ENCODE data around the gene SSR2.

The SSR2 gene

GRCh38 chr1:156020293-156021092 lies at the start of gene SSR2:
Gene SSR2 (minus strand): TSS chr1:156020951. CDS start chr1:156020167, 784 bp downstream.
- no peaks in the 10 kb centered on the region for H3K27me3 Mint-ChIP-seq
- H3K27ac Mint-ChIP-seq (ENCODE audit: low read depth): peak within 1 kb of the TSS; percentile 90
- no peaks in the 10 kb centered on the region for H3K9me3 Mint-ChIP-seq
- DNase-seq (ENCODE audit: low spot score in 2 of 2) (peak; percentile 61 to 72), ATAC-seq (replicated peaks; ENCODE audit: extremely low read depth, poor library complexity, severe bottlenecking) (peak; percentile 99)
- peaks cover 32% of the 10 kb centered on the region for H3K4me1 Mint-ChIP-seq
- H3K36me3 Mint-ChIP-seq (ENCODE audit: insufficient read depth): peaks cover 40% of the 10 kb centered on the region
- H3K4me3 Mint-ChIP-seq: peak within 1 kb of the TSS; percentile 94

- Mint-ChIP-seq H3K27ac (ENCODE audit: low read depth) (no peak overlapping the region), H3K27me3 (no peaks in the 10 kb centered on the region), H3K9me3 (no peaks in the 10 kb centered on the region), H3K4me1 (no peaks in the 10 kb centered on the region), H3K4me3 (no peak overlapping the region), H3K36me3 (ENCODE audit: insufficient read depth) (no peaks in the 10 kb centered on the region)
- DNase-seq (ENCODE audit: low spot score in 2 of 2): no peak
- ATAC-seq (replicated peaks; ENCODE audit: extremely low read depth, poor library complexity, severe bottlenecking): no peak
These were observed 49.8 kb upstream of the SSR2 start for GRCh38 chr1:156070548-156070947.

DNA sequence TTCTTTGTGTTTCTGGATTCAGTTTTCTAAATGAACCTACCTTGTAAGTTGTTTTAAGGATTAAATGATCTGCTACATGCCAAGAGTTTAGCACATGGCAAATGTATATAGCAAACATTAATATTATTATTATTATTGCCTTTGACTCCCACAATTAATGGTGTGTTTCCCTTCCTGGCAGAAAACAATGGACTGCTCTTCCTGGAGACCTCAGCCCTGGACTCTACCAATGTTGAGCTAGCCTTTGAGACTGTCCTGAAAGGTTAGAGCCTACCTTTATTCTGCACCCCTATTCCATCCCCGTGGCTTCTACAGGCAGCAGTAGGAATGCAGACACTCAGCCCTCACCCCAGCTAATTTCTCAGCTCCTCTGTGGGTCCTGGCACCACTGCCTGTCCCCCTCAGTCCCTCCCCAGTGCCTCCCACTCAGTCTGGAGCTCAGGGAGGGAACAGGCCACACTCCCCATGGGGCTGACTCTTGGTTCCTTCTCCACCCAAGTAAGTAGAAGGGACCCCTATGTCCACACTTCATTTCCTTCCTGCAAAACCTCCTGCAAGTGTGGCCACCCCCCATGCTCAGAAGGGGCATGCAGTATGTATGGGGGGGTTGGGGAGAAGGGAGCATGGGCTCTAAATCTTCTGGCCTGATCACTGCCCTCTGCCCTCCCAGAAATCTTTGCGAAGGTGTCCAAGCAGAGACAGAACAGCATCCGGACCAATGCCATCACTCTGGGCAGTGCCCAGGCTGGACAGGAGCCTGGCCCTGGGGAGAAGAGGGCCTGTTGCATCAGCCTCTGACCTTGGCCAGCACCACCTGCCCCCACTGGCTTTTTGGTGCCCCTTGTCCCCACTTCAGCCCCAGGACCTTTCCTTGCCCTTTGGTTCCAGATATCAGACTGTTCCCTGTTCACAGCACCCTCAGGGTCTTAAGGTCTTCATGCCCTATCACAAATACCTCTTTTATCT lies 49.0 kb upstream of the SSR2 start:
- Mint-ChIP-seq H3K9me3 (no peaks in the 10 kb centered on the region), H3K36me3 (ENCODE audit: insufficient read depth) (no peaks in the 10 kb centered on the region)

GRCh38 chr1:156067262-156067661 lies 46.5 kb upstream of the SSR2 start:
- H3K9me3 Mint-ChIP-seq: no peaks in the 10 kb centered on the region
- DNase-seq (ENCODE audit: low spot score in 2 of 2) (no peak), ATAC-seq (replicated peaks; ENCODE audit: extremely low read depth, poor library complexity, severe bottlenecking) (no peak)
- no peaks in the 10 kb centered on the region for H3K27me3 Mint-ChIP-seq
- no peak overlapping the region for H3K27ac Mint-ChIP-seq (ENCODE audit: low read depth)
- H3K36me3 Mint-ChIP-seq (ENCODE audit: insufficient read depth): peaks cover 1% of the 10 kb centered on the region
- H3K4me3 Mint-ChIP-seq: no peak overlapping the region
- no peaks in the 10 kb centered on the region for H3K4me1 Mint-ChIP-seq

More for the DNA sequence above, 49.0 kb upstream of the SSR2 start:
- ATAC-seq (replicated peaks; ENCODE audit: extremely low read depth, poor library complexity, severe bottlenecking): no peak
- Mint-ChIP-seq H3K4me1 (no peaks in the 10 kb centered on the region), H3K4me3 (no peak overlapping the region), H3K27me3 (no peaks in the 10 kb centered on the region), H3K27ac (ENCODE audit: low read depth) (no peak overlapping the region)
- DNase-seq (ENCODE audit: low spot score in 2 of 2): no peak

DNA sequence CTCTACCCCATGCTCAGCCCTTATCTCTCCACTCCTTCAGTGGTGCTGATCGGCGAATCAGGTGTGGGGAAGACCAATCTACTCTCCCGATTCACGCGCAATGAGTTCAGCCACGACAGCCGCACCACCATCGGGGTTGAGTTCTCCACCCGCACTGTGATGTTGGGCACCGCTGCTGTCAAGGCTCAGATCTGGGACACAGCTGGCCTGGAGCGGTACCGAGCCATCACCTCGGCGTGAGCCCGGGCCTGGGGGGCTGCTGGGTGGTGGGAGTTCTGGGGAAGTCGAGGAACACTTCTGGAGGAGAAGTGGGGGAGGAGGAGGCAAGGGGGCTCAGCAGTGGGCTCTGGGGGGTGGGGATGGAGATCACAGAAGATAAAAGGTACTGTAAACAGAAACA lies 45.1 kb upstream of the SSR2 start:
- no peaks in the 10 kb centered on the region for H3K9me3 Mint-ChIP-seq
- H3K27me3 Mint-ChIP-seq: no peaks in the 10 kb centered on the region
- no peak for ATAC-seq (replicated peaks; ENCODE audit: extremely low read depth, poor library complexity, severe bottlenecking)
- DNase-seq (ENCODE audit: low spot score in 2 of 2): no peak
- H3K27ac Mint-ChIP-seq (ENCODE audit: low read depth): no peak overlapping the region
- no peaks in the 10 kb centered on the region for H3K4me1 Mint-ChIP-seq
- H3K36me3 Mint-ChIP-seq (ENCODE audit: insufficient read depth): peaks cover 1% of the 10 kb centered on the region
- H3K4me3 Mint-ChIP-seq: no peak overlapping the region

DNA sequence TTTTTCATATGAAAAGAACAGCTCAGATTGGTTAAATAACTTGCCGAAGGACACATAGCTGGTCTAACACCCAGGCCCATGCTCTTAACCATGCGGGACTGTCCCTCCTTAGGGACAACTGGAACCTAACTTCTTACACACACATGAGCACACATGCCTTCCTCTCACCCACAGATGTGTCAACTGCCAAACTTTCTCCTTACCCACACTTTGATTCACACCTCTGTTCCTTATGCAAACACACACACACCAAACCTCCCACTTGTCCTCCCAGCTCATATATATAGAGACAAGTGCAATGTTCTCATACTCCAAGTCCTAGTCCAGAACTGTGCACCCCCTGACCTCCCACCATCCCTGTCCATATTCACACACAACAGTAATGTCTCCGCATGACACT lies 44.5 kb upstream of the SSR2 start:
- Mint-ChIP-seq H3K27ac (ENCODE audit: low read depth) (no peak overlapping the region), H3K4me3 (no peak overlapping the region), H3K36me3 (ENCODE audit: insufficient read depth) (peaks cover 1% of the 10 kb centered on the region), H3K9me3 (no peaks in the 10 kb centered on the region), H3K4me1 (no peaks in the 10 kb centered on the region), H3K27me3 (no peaks in the 10 kb centered on the region)
- ATAC-seq (replicated peaks; ENCODE audit: extremely low read depth, poor library complexity, severe bottlenecking) (no peak), DNase-seq (ENCODE audit: low spot score in 2 of 2) (no peak)

DNA sequence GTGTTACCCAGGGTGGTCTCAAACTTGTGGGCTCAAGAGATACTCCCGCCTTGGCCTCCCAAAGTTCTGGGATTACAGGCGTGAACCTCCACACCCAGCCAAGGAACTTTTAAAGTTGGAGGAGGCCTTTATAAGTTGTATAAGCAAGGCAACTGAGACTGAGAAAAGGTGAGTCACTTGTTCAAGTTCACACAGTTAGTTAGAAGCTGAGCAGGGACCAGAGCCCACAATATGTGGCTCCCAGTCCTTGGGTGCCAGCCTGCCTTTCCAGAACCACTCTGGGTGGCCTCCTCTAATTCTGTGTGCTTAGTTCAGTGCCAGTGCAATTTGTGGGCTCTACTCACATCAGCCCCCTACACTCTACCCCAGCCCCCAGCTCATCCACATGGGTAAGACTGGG lies 43.9 kb upstream of the SSR2 start:
- no peak for DNase-seq (ENCODE audit: low spot score in 2 of 2)
- Mint-ChIP-seq H3K9me3 (no peaks in the 10 kb centered on the region), H3K27me3 (no peaks in the 10 kb centered on the region), H3K4me3 (no peak overlapping the region), H3K27ac (ENCODE audit: low read depth) (no peak overlapping the region), H3K4me1 (no peaks in the 10 kb centered on the region), H3K36me3 (ENCODE audit: insufficient read depth) (peaks cover 1% of the 10 kb centered on the region)
- ATAC-seq (replicated peaks; ENCODE audit: extremely low read depth, poor library complexity, severe bottlenecking): no peak

- no peaks in the 10 kb centered on the region for H3K4me1 Mint-ChIP-seq
- H3K27ac Mint-ChIP-seq (ENCODE audit: low read depth): no peak overlapping the region
- DNase-seq (ENCODE audit: low spot score in 2 of 2): no peak
- no peak for ATAC-seq (replicated peaks; ENCODE audit: extremely low read depth, poor library complexity, severe bottlenecking)
- no peaks in the 10 kb centered on the region for H3K9me3 Mint-ChIP-seq
- H3K36me3 Mint-ChIP-seq (ENCODE audit: insufficient read depth): peaks cover 3% of the 10 kb centered on the region
- no peaks in the 10 kb centered on the region for H3K27me3 Mint-ChIP-seq
- H3K4me3 Mint-ChIP-seq: no peak overlapping the region
These were observed 43.2 kb upstream of the SSR2 start for GRCh38 chr1:156063997-156064285.

- no peak overlapping the region for H3K4me3 Mint-ChIP-seq
- H3K27ac Mint-ChIP-seq (ENCODE audit: low read depth): no peak overlapping the region
- no peaks in the 10 kb centered on the region for H3K27me3 Mint-ChIP-seq
- peaks cover 5% of the 10 kb centered on the region for H3K36me3 Mint-ChIP-seq (ENCODE audit: insufficient read depth)
- DNase-seq (ENCODE audit: low spot score in 2 of 2) (no peak), ATAC-seq (replicated peaks; ENCODE audit: extremely low read depth, poor library complexity, severe bottlenecking) (no peak)
- no peaks in the 10 kb centered on the region for H3K9me3 Mint-ChIP-seq
- no peaks in the 10 kb centered on the region for H3K4me1 Mint-ChIP-seq
These were observed 41.4 kb upstream of the SSR2 start for GRCh38 chr1:156062189-156062588.

- Mint-ChIP-seq H3K9me3 (no peaks in the 10 kb centered on the region), H3K27ac (ENCODE audit: low read depth) (no peak within 1 kb of the TSS), H3K27me3 (no peaks in the 10 kb centered on the region), H3K4me1 (peaks cover 5% of the 10 kb centered on the region), H3K4me3 (no peak within 1 kb of the TSS), H3K36me3 (ENCODE audit: insufficient read depth) (peaks cover 8% of the 10 kb centered on the region)
- ATAC-seq (replicated peaks; ENCODE audit: extremely low read depth, poor library complexity, severe bottlenecking) (no peak), DNase-seq (ENCODE audit: low spot score in 2 of 2) (no peak)
These were observed 40.3 kb upstream of the SSR2 start, which contains the start of gene RAB25 for GRCh38 chr1:156060937-156061636. Gene RAB25 (plus strand): TSS chr1:156061160. CDS start chr1:156061401, 241 bp downstream.

GRCh38 chr1:156056326-156056849 lies 35.6 kb upstream of the SSR2 start:
- Mint-ChIP-seq H3K36me3 (ENCODE audit: insufficient read depth) (peaks cover 21% of the 10 kb centered on the region), H3K9me3 (no peaks in the 10 kb centered on the region), H3K4me1 (peaks cover 29% of the 10 kb centered on the region), H3K4me3 (no peak overlapping the region), H3K27ac (ENCODE audit: low read depth) (no peak overlapping the region), H3K27me3 (no peaks in the 10 kb centered on the region)
- DNase-seq (ENCODE audit: low spot score in 2 of 2) (no peak), ATAC-seq (replicated peaks; ENCODE audit: extremely low read depth, poor library complexity, severe bottlenecking) (no peak)

DNA sequence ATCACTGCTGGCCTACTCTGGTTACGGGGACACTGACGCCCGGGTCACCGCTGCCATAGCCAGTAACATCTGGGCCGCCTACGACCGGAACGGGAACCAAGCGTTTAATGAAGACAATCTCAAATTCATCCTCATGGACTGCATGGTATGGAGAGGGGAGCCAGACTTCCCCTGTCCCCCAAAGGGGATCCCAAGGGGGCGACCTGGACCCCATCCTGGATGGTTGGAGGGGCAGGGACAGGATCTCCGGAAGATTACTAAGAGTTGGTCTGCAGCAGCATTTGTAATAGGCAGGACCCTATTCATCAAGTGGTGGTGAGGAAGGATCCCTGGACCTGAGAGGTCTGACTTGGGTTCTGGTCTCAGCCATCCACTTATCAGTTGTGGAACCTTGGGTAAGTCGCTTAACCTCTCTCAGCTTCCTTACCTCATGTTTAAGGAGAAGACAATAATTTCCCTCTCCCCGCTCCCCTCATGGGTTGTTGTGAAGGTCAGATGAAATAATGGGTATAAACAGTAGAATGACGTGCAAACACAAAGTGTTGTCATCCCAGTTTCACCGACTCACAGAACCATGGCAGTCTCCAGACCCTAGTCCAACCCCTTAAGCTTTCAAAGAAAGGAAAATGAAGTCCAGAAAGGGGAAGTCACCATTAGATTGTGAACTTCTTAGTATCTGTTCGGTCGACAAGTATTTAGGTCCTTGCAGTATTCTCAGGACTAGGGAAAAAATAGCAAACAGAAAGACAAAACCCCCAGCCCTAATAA lies 34.7 kb upstream of the SSR2 start:
- Mint-ChIP-seq H3K27ac (ENCODE audit: low read depth) (peak overlapping the region; percentile 73), H3K4me1 (peaks cover 29% of the 10 kb centered on the region), H3K27me3 (no peaks in the 10 kb centered on the region), H3K9me3 (no peaks in the 10 kb centered on the region), H3K36me3 (ENCODE audit: insufficient read depth) (peaks cover 22% of the 10 kb centered on the region), H3K4me3 (peak overlapping the region; percentile 94)
- ATAC-seq (replicated peaks; ENCODE audit: extremely low read depth, poor library complexity, severe bottlenecking) (no peak), DNase-seq (ENCODE audit: low spot score in 2 of 2) (no peak)
